NCI-H82 treated with DMSO at 0.1 percent for 48 hours (cell line): Measurements from ENCODE around the gene ZNF581.

Experiments used
- DNase-seq: peaks from one replicate; lab custom pipeline; 2025; ENCODE audit not compliant: unreplicated experiment; lab: John Stamatoyannopoulos, UW

ZNF581 gene

GRCh38 chr19:55625004-55625326 is 18.5 kb upstream of the ZNF581 start:
- no peak for DNase-seq

- no peak for DNase-seq
These were observed 17.1 kb upstream of the ZNF581 start for GRCh38 chr19:55626350-55626749.

- DNase-seq = peak; percentile 71
These were observed 11.0 kb upstream of the ZNF581 start for GRCh38 chr19:55632463-55632834.

GRCh38 chr19:55633861-55634260 is 9.6 kb upstream of the ZNF581 start:
- no peak for DNase-seq

GRCh38 chr19:55635334-55635717 is 8.1 kb upstream of the ZNF581 start:
- DNase-seq = no peak

GRCh38 chr19:55635856-55636440 is 7.5 kb upstream of the ZNF581 start:
- no peak for DNase-seq

- no peak for DNase-seq
These were observed 6.7 kb upstream of the ZNF581 start for GRCh38 chr19:55636723-55637122.

- DNase-seq = no peak
These were observed 5.9 kb upstream of the ZNF581 start for GRCh38 chr19:55637534-55637933.

- no peak for DNase-seq
These were observed 4.5 kb upstream of the ZNF581 start for GRCh38 chr19:55638864-55639359.

GRCh38 chr19:55640043-55640576 is 3.3 kb upstream of the ZNF581 start:
- no peak for DNase-seq

GRCh38 chr19:55640577-55641425 is 2.6 kb upstream of the ZNF581 start, which contains the start of gene ZNF580:
Gene ZNF580 (plus strand): TSS chr19:55641002. CDS start chr19:55642509, 1,507 bp downstream.
- no peak for DNase-seq

- DNase-seq = no peak
These were observed 1.9 kb upstream of the ZNF581 start for GRCh38 chr19:55641426-55642152.

- DNase-seq = no peak
These were observed 1.1 kb upstream of the ZNF581 start for GRCh38 chr19:55642153-55643002.

- no peak for DNase-seq
These were observed 383 bp downstream of the ZNF581 start for GRCh38 chr19:55643887-55644176.

GRCh38 chr19:55644191-55644833 is 863 bp downstream of the ZNF581 start:
- DNase-seq = no peak

GRCh38 chr19:55644842-55645511 is 1.5 kb downstream of the ZNF581 start:
- no peak for DNase-seq

GRCh38 chr19:55645512-55645881 is 2.0 kb downstream of the ZNF581 start:
- no peak for DNase-seq

GRCh38 chr19:55646889-55647731 is 3.7 kb downstream of the ZNF581 start:
- DNase-seq = peak; percentile 51
